ENCODE results near the gene TACR2. TPM values are rescaled to one million over a fixed set of nuclear protein-coding genes. Genes with fewer than 3 reads are reported as not detected.

Gene TACR2
- not detected for total RNA-seq

GRCh38 chr10:69416695-69417094, at the start of gene TACR2:
Gene TACR2, minus strand, starts transcription at chr10:69416918. Its CDS starts 595 bp downstream, at chr10:69416323.
- H3K27ac Mint-ChIP-seq, result no peak within 1 kb of the TSS
- H3K9me3 Mint-ChIP-seq, result no peaks in the 10 kb centered on the region
- no peaks in the 10 kb centered on the region for H3K36me3 Mint-ChIP-seq (ENCODE audit: low read depth)
- CTCF ChIA-PET, result no interaction called here
- intact Hi-C loops (cut with micrococcal nuclease), result no loop called here
- H3K27me3 Mint-ChIP-seq (ENCODE audit: low read depth), result no peaks in the 10 kb centered on the region
- H3K4me3 Mint-ChIP-seq, result no peak within 1 kb of the TSS
- DNase-seq, result no peak
- H3K4me1 Mint-ChIP-seq (ENCODE audit: low read depth), result peaks cover 2% of the 10 kb centered on the region

- Mint-ChIP-seq H3K9me3 (no peaks in the 10 kb centered on the region), H3K4me1 (ENCODE audit: low read depth) (peaks cover 12% of the 10 kb centered on the region), H3K27ac (no peak overlapping the region), H3K4me3 (no peak overlapping the region), H3K27me3 (ENCODE audit: low read depth) (no peaks in the 10 kb centered on the region), H3K36me3 (ENCODE audit: low read depth) (no peaks in the 10 kb centered on the region)
- no peak for DNase-seq
- intact Hi-C loops (cut with micrococcal nuclease), result no loop called here
- CTCF ChIA-PET, result interaction anchor here (1.0 kb wide), 1 partner anchor 19 kb away, joined by 3 read pairs; no protein-coding TSS in a partner anchor
Observed at GRCh38 chr10:69466158-69466490, 49.4 kb upstream of the TACR2 start.

GRCh38 chr10:69465457-69466157, 48.9 kb upstream of the TACR2 start:
- no peak for DNase-seq
- H3K4me3 Mint-ChIP-seq, result no peak overlapping the region
- no peaks in the 10 kb centered on the region for H3K9me3 Mint-ChIP-seq
- H3K27me3 Mint-ChIP-seq (ENCODE audit: low read depth), result no peaks in the 10 kb centered on the region
- intact Hi-C loops (cut with micrococcal nuclease), result no loop called here
- no peak overlapping the region for H3K27ac Mint-ChIP-seq
- CTCF ChIA-PET, result interaction anchor here (1.0 kb wide), 1 partner anchor 19 kb away, joined by 3 read pairs; no protein-coding TSS in a partner anchor
- H3K4me1 Mint-ChIP-seq (ENCODE audit: low read depth), result peaks cover 12% of the 10 kb centered on the region
- no peaks in the 10 kb centered on the region for H3K36me3 Mint-ChIP-seq (ENCODE audit: low read depth)

GRCh38 chr10:69464801-69465401, 48.2 kb upstream of the TACR2 start:
- Mint-ChIP-seq H3K27me3 (ENCODE audit: low read depth) (no peaks in the 10 kb centered on the region), H3K4me1 (ENCODE audit: low read depth) (peaks cover 12% of the 10 kb centered on the region), H3K27ac (no peak overlapping the region), H3K4me3 (no peak overlapping the region), H3K9me3 (no peaks in the 10 kb centered on the region), H3K36me3 (ENCODE audit: low read depth) (no peaks in the 10 kb centered on the region)
- CTCF ChIA-PET, result no interaction called here
- DNase-seq, result no peak
- intact Hi-C loops (cut with micrococcal nuclease), result no loop called here

GRCh38 chr10:69464401-69464800, 47.7 kb upstream of the TACR2 start:
- Mint-ChIP-seq H3K4me3 (no peak overlapping the region), H3K36me3 (ENCODE audit: low read depth) (no peaks in the 10 kb centered on the region)
- CTCF ChIA-PET, result no interaction called here

GRCh38 chr10:69463886-69464285, 47.2 kb upstream of the TACR2 start:
- intact Hi-C loops (cut with micrococcal nuclease), result no loop called here
- Mint-ChIP-seq H3K36me3 (ENCODE audit: low read depth) (no peaks in the 10 kb centered on the region), H3K9me3 (no peaks in the 10 kb centered on the region), H3K27ac (no peak overlapping the region), H3K4me1 (ENCODE audit: low read depth) (peaks cover 12% of the 10 kb centered on the region), H3K4me3 (no peak overlapping the region), H3K27me3 (ENCODE audit: low read depth) (no peaks in the 10 kb centered on the region)
- CTCF ChIA-PET, result no interaction called here
- no peak for DNase-seq

More at GRCh38 chr10:69464401-69464800, 47.7 kb upstream of the TACR2 start:
- Mint-ChIP-seq H3K4me1 (ENCODE audit: low read depth) (peaks cover 12% of the 10 kb centered on the region), H3K27me3 (ENCODE audit: low read depth) (no peaks in the 10 kb centered on the region), H3K9me3 (no peaks in the 10 kb centered on the region), H3K27ac (no peak overlapping the region)
- no peak for DNase-seq
- intact Hi-C loops (cut with micrococcal nuclease), result no loop called here

GRCh38 chr10:69461243-69462025, 44.7 kb upstream of the TACR2 start:
- intact Hi-C loops (cut with micrococcal nuclease), result no loop called here
- Mint-ChIP-seq H3K4me1 (ENCODE audit: low read depth) (peaks cover 12% of the 10 kb centered on the region), H3K36me3 (ENCODE audit: low read depth) (no peaks in the 10 kb centered on the region), H3K27me3 (ENCODE audit: low read depth) (no peaks in the 10 kb centered on the region), H3K4me3 (no peak overlapping the region), H3K27ac (no peak overlapping the region), H3K9me3 (no peaks in the 10 kb centered on the region)
- CTCF ChIA-PET, result interaction anchor here (1.5 kb wide), 1 partner anchor 9 kb away, joined by 4 read pairs; no protein-coding TSS in a partner anchor
- no peak for DNase-seq

GRCh38 chr10:69460576-69461242, 44.0 kb upstream of the TACR2 start:
- Mint-ChIP-seq H3K27ac (no peak overlapping the region), H3K4me3 (no peak overlapping the region), H3K9me3 (no peaks in the 10 kb centered on the region), H3K36me3 (ENCODE audit: low read depth) (no peaks in the 10 kb centered on the region), H3K4me1 (ENCODE audit: low read depth) (peaks cover 12% of the 10 kb centered on the region), H3K27me3 (ENCODE audit: low read depth) (no peaks in the 10 kb centered on the region)
- intact Hi-C loops (cut with micrococcal nuclease), result no loop called here
- CTCF ChIA-PET, result interaction anchor here (0.6 kb wide), 1 partner anchor 407 kb away, joined by 4 read pairs; no protein-coding TSS in a partner anchor
- no peak for DNase-seq

- Mint-ChIP-seq H3K9me3 (no peaks in the 10 kb centered on the region), H3K27me3 (ENCODE audit: low read depth) (no peaks in the 10 kb centered on the region), H3K36me3 (ENCODE audit: low read depth) (no peaks in the 10 kb centered on the region), H3K27ac (no peak overlapping the region), H3K4me3 (no peak overlapping the region), H3K4me1 (ENCODE audit: low read depth) (peaks cover 5% of the 10 kb centered on the region)
- intact Hi-C loops (cut with micrococcal nuclease), result no loop called here
- DNase-seq, result no peak
- CTCF ChIA-PET, result no interaction called here
Observed at GRCh38 chr10:69459893-69460575, 43.3 kb upstream of the TACR2 start.

GRCh38 chr10:69459101-69459790, 42.5 kb upstream of the TACR2 start:
- intact Hi-C loops (cut with micrococcal nuclease), result no loop called here
- Mint-ChIP-seq H3K9me3 (no peaks in the 10 kb centered on the region), H3K4me1 (ENCODE audit: low read depth) (peaks cover 2% of the 10 kb centered on the region), H3K27me3 (ENCODE audit: low read depth) (no peaks in the 10 kb centered on the region), H3K27ac (no peak overlapping the region), H3K4me3 (no peak overlapping the region), H3K36me3 (ENCODE audit: low read depth) (no peaks in the 10 kb centered on the region)
- no peak for DNase-seq
- CTCF ChIA-PET, result interaction anchor here (0.6 kb wide), 1 partner anchor 398 kb away, joined by 3 read pairs; no protein-coding TSS in a partner anchor

- Mint-ChIP-seq H3K4me1 (ENCODE audit: low read depth) (peaks cover 2% of the 10 kb centered on the region), H3K27me3 (ENCODE audit: low read depth) (no peaks in the 10 kb centered on the region), H3K4me3 (no peak overlapping the region), H3K36me3 (ENCODE audit: low read depth) (no peaks in the 10 kb centered on the region), H3K9me3 (no peaks in the 10 kb centered on the region), H3K27ac (no peak overlapping the region)
- intact Hi-C loops (cut with micrococcal nuclease), result no loop called here
- CTCF ChIA-PET, result interaction anchor here (0.6 to 0.9 kb wide), 2 partner anchors 178 to 398 kb away, joined by 3 read pairs; no protein-coding TSS in a partner anchor
- DNase-seq, result no peak
Observed at GRCh38 chr10:69458430-69459100, 41.8 kb upstream of the TACR2 start.
